Gastrocnemius medialis (tissue), 4 donors: ENCODE measurements around the gene FBXW4. TPM values are rescaled to one million over a fixed set of nuclear protein-coding genes. Genes with fewer than 3 reads are reported as not detected.

Experiments
- ATAC-seq, 2 donors: fragments of 150-250 bp; one replicate each; pipeline ENCODE4 v1.9.1; 2016
- DNase-seq, 2 donors: peaks; one replicate each; pipeline ENCODE4 v3.0.0-alpha.2; 2019
- H3K27ac ChIP-seq, 4 donors: fragments of 200-600 bp; sonication (generic); 1 replicate in 1 of 4; 2 replicates in 3 of 4; pipeline ENCODE4 v1.5.1; 2016 to 2018; ENCODE audit warnings: mild to moderate bottlenecking in 2 of 4, moderate library complexity in 1 of 4
- H3K27me3 ChIP-seq, 3 donors: fragments of 200-600 bp; sonication (generic) in 2 of 3; 1 replicate in 1 of 3; 2 replicates in 2 of 3; pipeline versions ENCODE4 v1.5.1 to v1.6.0; 2016 to 2019; ENCODE audit warnings: mild to moderate bottlenecking in 1 of 3, moderate library complexity in 1 of 3
- H3K36me3 ChIP-seq, 2 donors: fragments of 200-600 bp; sonication (generic) in 1 of 2; one replicate each; pipeline ENCODE4 v1.5.1; 2017 to 2018
- H3K4me1 ChIP-seq, 2 donors: fragments of 200-600 bp; sonication (generic) in 1 of 2; one replicate each; pipeline ENCODE4 v1.5.1; 2016 to 2017; ENCODE audit warnings: mild to moderate bottlenecking in 2 of 2
- H3K4me3 ChIP-seq, 4 donors: fragments of 200-600 bp; sonication (generic) in 3 of 4; 1 replicate in 1 of 4; 2 replicates in 3 of 4; pipeline ENCODE4 v1.5.1; 2016 to 2019; ENCODE audit warnings: mild to moderate bottlenecking in 2 of 4
- H3K9me3 ChIP-seq, 3 donors: fragments of 200-600 bp; sonication (generic) in 2 of 3; 1 replicate in 1 of 3; 2 replicates in 2 of 3; pipeline ENCODE4 v1.5.1; 2016 to 2019
- CTCF ChIP-seq, 5 experiments: fragments of 450-650 bp in 3 of 5; fragments of 200-600 bp in 2 of 5; sonication (generic) in 2 of 5; IDR thresholded peaks in 4 of 5; conservative IDR thresholded peaks in 1 of 5; 1 replicate in 4 of 5; 2 replicates in 1 of 5; pipeline ENCODE4 v1.5.1; 2016 to 2019; ENCODE audit warnings: antibody characterized with exemption in 5 of 5, mild to moderate bottlenecking in 3 of 5, moderate library complexity in 3 of 5
- POLR2A ChIP-seq, 2 donors: fragments of 450-650 bp; IDR thresholded peaks; one replicate each; pipeline ENCODE4 v1.6.1; 2017; ENCODE audit warnings: antibody characterized with exemption in 2 of 2, mild to moderate bottlenecking in 2 of 2, moderate library complexity in 2 of 2
- in situ Hi-C, 4 donors: fragments of 200-750 bp; cut with MboI; loops; one replicate each; pipeline versions ENCODE4 v1.15.0 to v1.8.0; 2017; ENCODE audit warnings: low sequenced_read_pairs in 4 of 4
- intact Hi-C: fragments of 100-400 bp; cut with DNase I; formaldehyde crosslinking; loops from one replicate; pipeline ENCODE4 v1.15.1; 2023; ENCODE audit warnings: low total_unique reads
- total RNA-seq, 4 donors: library from RNA; depleted of rRNA; stranded (reverse); fragments of >200 nt; gene quantifications; one replicate each; pipeline versions ENCODE4 v1.1.0 to v1.2.3, GENCODE V29; 2016

FBXW4 gene
- total RNA-seq, 4 donors from 2014 or later: 43.1 to 72.6 (median 70.2) TPM

- DNase-seq: peak in 1 of 2 donors; percentile 45
- H3K36me3 ChIP-seq: peaks cover 0 to 13% of the 10 kb centered on the region in 2 donors
Observed at GRCh38 chr10:101625821-101626412, 69.1 kb downstream of the FBXW4 start.

GRCh38 chr10:101624526-101625102, 70.4 kb downstream of the FBXW4 start:
- in situ Hi-C loops (no loop called here), intact Hi-C loops (no loop called here)
- no peak for DNase-seq
- H3K9me3 ChIP-seq: no peaks in the 10 kb centered on the region
- TF ChIP-seq POLR2A (IDR thresholded peaks at IDR 0.05) (no peak), CTCF (IDR thresholded peaks at IDR 0.05 in 4 of 5, conservative IDR thresholded peaks at IDR 0.05 in 1 of 5) (no peak)
- no peak overlapping the region for H3K4me3 ChIP-seq
- H3K36me3 ChIP-seq: peaks cover 0 to 13% of the 10 kb centered on the region in 2 donors
- no peaks in the 10 kb centered on the region for H3K27me3 ChIP-seq
- peaks cover 16 to 18% of the 10 kb centered on the region in 2 donors for H3K4me1 ChIP-seq
- no peak overlapping the region for H3K27ac ChIP-seq
- ATAC-seq: no peak

More at GRCh38 chr10:101625821-101626412, 69.1 kb downstream of the FBXW4 start:
- Histone ChIP-seq H3K27me3 (no peaks in the 10 kb centered on the region), H3K27ac (peak overlapping the region in 2 of 4 donors; percentile 4 to 39), H3K4me1 (peaks cover 18 to 22% of the 10 kb centered on the region in 2 donors), H3K9me3 (no peaks in the 10 kb centered on the region), H3K4me3 (no peak overlapping the region)
- intact Hi-C loops (no loop called here), in situ Hi-C loops (no loop called here)
- TF ChIP-seq POLR2A (IDR thresholded peaks at IDR 0.05) (no peak), CTCF (IDR thresholded peaks at IDR 0.05 in 4 of 5, conservative IDR thresholded peaks at IDR 0.05 in 1 of 5) (no peak)
- ATAC-seq: peak; percentile 25 to 72

GRCh38 chr10:101623528-101623927, 71.4 kb downstream of the FBXW4 start:
- no peak overlapping the region for H3K4me3 ChIP-seq
- H3K36me3 ChIP-seq: peaks cover 0 to 13% of the 10 kb centered on the region in 2 donors
- in situ Hi-C loops: no loop called here
- ATAC-seq: no peak
- H3K4me1 ChIP-seq: peaks cover 13 to 18% of the 10 kb centered on the region in 2 donors
- no peak for TF ChIP-seq POLR2A (IDR thresholded peaks at IDR 0.05)
- TF ChIP-seq CTCF (IDR thresholded peaks at IDR 0.05 in 4 of 5, conservative IDR thresholded peaks at IDR 0.05 in 1 of 5): no peak
- intact Hi-C loops: no loop called here
- no peaks in the 10 kb centered on the region for H3K9me3 ChIP-seq
- no peak for DNase-seq
- H3K27ac ChIP-seq: no peak overlapping the region
- no peaks in the 10 kb centered on the region for H3K27me3 ChIP-seq

- DNase-seq (no peak), ATAC-seq (no peak)
- intact Hi-C loops: no loop called here
- in situ Hi-C loops: no loop called here
- Histone ChIP-seq H3K27ac (no peak overlapping the region), H3K36me3 (peaks cover 0 to 23% of the 10 kb centered on the region in 2 donors), H3K9me3 (no peaks in the 10 kb centered on the region), H3K4me3 (no peak overlapping the region), H3K27me3 (no peaks in the 10 kb centered on the region), H3K4me1 (peaks cover under 1 to 7% of the 10 kb centered on the region in 2 donors)
- TF ChIP-seq POLR2A (IDR thresholded peaks at IDR 0.05) (no peak), CTCF (IDR thresholded peaks at IDR 0.05 in 4 of 5, conservative IDR thresholded peaks at IDR 0.05 in 1 of 5) (no peak)
Observed at GRCh38 chr10:101619983-101620382, 75.0 kb downstream of the FBXW4 start.
